Fibroblast of pulmonary artery (primary cell): Measurements from ENCODE around the gene PDE4D.

Experiments
- DNase-seq: peaks from one replicate; pipeline ENCODE4 v3.0.0-alpha.2; 2010; ENCODE audit warnings: low read depth
- H3K4me3 ChIP-seq: replicated peaks from 2 replicates; pipeline ENCODE4 v1.5.1; 2011; ENCODE audit warnings: low read depth, mild to moderate bottlenecking, control low read depth, low read length, moderate library complexity
- TF ChIP-seq, protein P1 (sequence below): IDR thresholded peaks from 2 replicates; pipeline ENCODE4 v1.5.1; 2011; ENCODE audit warnings: mild to moderate bottlenecking, control low read depth, low read length, inconsistent platforms; ENCODE audit errors: missing control alignments

PDE4D gene

DNA sequence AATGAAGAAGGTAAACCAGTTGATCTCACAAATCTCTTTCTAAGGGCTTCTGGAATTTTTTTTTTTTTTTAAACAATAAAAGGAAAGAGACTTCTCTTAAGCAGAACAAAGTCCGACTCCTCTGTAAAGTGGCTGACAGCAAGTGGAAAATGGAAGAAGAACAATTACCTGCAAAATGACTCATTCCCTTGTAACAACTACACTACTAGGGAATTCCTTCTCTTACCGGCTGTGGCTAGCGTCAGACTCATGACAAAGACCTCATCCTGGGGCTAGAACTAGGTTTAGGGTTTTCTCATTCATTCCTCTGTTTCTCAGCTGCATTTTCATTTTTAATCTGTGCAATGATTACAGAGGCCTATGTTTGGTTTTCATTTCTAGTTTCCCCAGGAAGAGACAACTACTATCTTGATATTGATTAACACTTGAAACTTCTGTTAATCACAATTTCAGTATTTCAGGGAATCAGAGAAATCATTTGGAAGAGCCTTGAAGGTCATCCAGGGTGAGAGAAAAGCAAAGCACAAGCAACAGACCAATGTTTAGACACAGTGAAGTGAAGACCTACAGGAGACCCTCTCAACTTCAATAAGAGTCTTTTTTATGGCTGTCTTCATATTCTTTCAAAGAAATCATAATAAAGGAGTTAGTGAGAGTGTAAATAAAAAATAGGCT, 872.8 kb downstream of the PDE4D start:
- DNase-seq = peak; percentile 18
- no peak overlapping the region for H3K4me3 ChIP-seq
- TF ChIP-seq, protein P1, sequence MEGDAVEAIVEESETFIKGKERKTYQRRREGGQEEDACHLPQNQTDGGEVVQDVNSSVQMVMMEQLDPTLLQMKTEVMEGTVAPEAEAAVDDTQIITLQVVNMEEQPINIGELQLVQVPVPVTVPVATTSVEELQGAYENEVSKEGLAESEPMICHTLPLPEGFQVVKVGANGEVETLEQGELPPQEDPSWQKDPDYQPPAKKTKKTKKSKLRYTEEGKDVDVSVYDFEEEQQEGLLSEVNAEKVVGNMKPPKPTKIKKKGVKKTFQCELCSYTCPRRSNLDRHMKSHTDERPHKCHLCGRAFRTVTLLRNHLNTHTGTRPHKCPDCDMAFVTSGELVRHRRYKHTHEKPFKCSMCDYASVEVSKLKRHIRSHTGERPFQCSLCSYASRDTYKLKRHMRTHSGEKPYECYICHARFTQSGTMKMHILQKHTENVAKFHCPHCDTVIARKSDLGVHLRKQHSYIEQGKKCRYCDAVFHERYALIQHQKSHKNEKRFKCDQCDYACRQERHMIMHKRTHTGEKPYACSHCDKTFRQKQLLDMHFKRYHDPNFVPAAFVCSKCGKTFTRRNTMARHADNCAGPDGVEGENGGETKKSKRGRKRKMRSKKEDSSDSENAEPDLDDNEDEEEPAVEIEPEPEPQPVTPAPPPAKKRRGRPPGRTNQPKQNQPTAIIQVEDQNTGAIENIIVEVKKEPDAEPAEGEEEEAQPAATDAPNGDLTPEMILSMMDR = no peak

DNA sequence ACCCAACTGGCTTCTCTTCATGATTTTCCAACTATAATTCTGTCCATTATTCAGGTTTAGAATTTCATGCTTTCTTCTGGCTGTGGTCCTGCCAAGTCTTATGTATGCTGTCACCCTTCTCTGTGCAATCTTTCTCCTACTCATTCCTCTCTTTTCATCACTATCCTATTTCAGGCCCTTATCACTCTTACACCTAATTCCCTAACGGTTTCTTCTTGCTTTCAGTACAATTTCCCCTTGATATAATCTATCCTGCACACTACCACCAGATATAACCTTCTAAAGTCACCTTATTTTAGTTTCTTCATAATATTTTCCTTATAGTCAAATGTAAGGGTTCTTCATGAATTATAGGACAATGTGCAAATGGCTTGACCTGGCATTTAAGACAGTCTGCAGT, 874.4 kb downstream of the PDE4D start:
- TF ChIP-seq, protein P1 = no peak
- DNase-seq = no peak
- no peak overlapping the region for H3K4me3 ChIP-seq

DNA sequence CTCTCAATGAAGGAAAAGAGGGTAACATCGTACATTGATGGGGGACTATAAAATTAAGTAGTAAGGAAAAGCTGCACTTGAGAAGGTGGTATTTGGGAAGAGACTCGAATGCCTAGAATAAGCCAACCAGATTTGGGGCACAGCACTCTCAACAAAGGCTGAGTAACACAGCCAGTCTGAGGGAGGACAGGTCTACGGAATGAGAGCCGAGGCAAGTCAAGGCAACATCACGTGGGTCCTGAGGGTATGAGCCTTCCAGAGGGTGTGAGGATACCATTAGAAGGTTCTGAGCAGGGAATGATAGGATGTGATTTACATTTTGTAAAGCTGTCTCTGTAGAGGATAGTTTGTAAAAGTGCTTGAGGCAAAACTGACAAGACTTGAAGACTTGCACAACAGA, 876.6 kb downstream of the PDE4D start:
- DNase-seq = no peak
- TF ChIP-seq, protein P1 = no peak
- no peak overlapping the region for H3K4me3 ChIP-seq

DNA sequence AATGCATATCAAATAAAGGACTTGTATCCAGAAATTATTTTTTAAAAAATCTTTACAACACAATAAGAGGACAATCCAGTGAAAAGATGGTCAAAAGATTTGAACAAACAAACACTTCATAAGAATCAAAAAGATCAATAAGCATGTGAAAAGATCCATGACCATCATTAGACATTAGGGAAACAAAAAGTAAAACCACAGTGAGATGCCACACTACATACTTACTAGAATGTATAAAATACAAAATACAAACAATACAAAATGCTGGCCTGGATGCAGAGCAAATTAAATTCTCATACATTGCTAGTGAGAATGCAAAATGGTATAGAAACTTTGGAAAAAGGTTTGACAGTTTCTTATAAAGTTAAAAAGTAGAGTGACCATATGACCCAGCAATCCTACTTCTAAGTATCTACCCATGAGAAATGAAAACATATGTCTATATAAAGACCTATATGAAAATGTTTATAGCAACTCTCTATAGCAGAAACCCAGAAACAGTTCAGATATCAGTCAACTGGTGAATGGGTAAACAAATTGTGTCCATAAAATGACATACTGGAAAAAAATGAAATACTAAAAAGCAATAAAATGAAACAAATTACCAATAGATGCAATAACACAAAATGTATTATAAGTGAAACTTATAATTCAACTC, 884.6 kb downstream of the PDE4D start:
- no peak for DNase-seq
- H3K4me3 ChIP-seq = no peak overlapping the region
- TF ChIP-seq, protein P1 = no peak

DNA sequence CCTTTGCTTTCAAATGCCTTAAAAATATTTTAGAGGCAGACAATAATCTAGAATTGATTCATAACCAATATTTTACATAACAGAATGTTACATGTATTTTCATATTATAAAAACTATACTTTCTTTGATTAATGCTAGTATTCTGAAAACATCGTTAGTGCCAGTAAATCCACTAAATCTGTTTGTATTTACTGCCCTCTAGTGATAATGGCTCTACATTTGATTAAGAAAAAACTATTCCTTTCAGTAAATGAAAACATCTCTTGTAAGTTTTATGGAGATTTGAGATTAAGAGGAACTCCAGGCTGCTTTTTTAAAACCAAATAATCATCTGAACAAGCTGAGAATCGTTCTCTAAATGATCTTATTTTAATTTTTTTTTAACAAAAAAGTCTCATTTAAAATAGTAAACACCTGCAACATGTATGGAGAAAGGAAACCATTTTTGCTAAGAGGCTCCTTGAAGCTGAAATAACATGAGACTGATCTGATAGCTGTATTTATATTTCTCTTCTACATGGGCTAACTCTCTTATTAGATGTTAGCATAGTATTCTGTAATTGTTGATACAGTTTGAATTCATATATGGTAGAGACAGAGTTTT, 886.0 kb downstream of the PDE4D start:
- H3K4me3 ChIP-seq = no peak overlapping the region
- TF ChIP-seq, protein P1 = peak; percentile 50
- peak; percentile 66 for DNase-seq

DNA sequence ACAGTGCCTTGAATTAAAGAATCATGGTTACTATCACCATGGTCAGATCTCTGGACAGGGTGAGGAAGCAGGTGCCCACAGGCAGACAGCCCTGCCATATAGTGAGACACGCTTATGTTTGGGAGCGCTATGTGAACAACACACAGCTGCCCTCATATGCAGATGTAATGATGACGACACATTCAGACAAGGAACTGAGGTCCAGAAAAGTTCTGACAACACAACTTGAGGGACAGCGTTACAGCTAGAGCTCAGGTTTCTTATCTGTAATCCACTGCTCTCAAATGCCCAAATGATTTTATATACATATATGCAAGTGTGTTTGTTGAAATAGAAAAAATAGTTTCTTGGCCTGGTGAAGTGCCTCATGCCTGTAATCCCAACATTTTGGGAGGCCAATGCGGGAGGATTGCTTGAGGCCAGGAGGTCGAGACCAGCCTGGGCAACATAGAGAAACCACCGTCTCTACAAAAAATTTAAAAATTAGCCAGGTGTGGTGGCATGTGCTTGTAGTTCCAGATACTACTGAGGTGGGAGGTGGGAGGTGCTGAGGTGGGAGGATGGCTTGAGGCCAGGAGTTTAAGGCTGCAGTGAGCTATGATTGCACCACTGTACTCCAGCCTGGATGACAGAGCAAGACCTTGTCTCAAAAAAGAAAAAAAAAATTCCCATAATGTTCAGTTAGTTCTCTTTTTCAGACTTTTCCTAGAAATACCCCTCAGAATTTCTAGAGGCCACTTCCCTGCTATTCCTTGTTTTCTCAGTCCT, 887.4 kb downstream of the PDE4D start:
- TF ChIP-seq, protein P1 = no peak
- H3K4me3 ChIP-seq = no peak overlapping the region
- DNase-seq = no peak
